Stimulated activated CD4-positive, alpha-beta T cell treated with anti-CD3 and anti-CD28 coated beads, Interleukin-1b, Interleukin-23, amount 100 ng/mL, for 4 hours (primary cell): ENCODE data around the gene CATSPERE.
"Not testable (repeated sequence)": the region's sequence is repeated elsewhere in the genome, so short reads cannot be mapped to it uniquely, and the experiment has no call there.

Experiments used
- DNase-seq, 2 donors: peaks; one replicate each; pipeline ENCODE4 v3.0.0-alpha.2; 2020; ENCODE audit warnings: low read depth in 2 of 2

CATSPERE gene

GRCh38 chr1:244665771-244666217, 204.7 kb downstream of the CATSPERE start:
- DNase-seq = no peak

GRCh38 chr1:244666672-244667418, 205.8 kb downstream of the CATSPERE start:
- not testable (repeated sequence) for DNase-seq

GRCh38 chr1:244667797-244668196, 206.7 kb downstream of the CATSPERE start:
- no peak for DNase-seq

- no peak for DNase-seq
Observed at GRCh38 chr1:244672946-244673682, 212.0 kb downstream of the CATSPERE start.

GRCh38 chr1:244674446-244674845, 213.4 kb downstream of the CATSPERE start:
- no peak for DNase-seq

- DNase-seq = no peak
Observed at GRCh38 chr1:244675167-244675566, 214.1 kb downstream of the CATSPERE start.

GRCh38 chr1:244678697-244679096, 217.6 kb downstream of the CATSPERE start:
- DNase-seq = no peak

GRCh38 chr1:244680667-244681066, 219.6 kb downstream of the CATSPERE start:
- DNase-seq = no peak

- DNase-seq = not testable (repeated sequence)
Observed at GRCh38 chr1:244682087-244682486, 221.0 kb downstream of the CATSPERE start.
